NCI-H187 (cell line): ENCODE data around the gene VPS26C.
"Not testable (repeated sequence)": the region's sequence is repeated elsewhere in the genome, so short reads cannot be mapped to it uniquely, and the experiment has no call there.

Experiments
- DNase-seq, 2 experiments: peaks; one replicate each; lab custom pipeline; 2025; lab: John Stamatoyannopoulos, UW

VPS26C gene

GRCh38 chr21:37230632-37231248 is 36.4 kb downstream of the VPS26C start:
- no peak for DNase-seq

GRCh38 chr21:37228003-37228400 is 39.1 kb downstream of the VPS26C start:
- DNase-seq, result no peak

GRCh38 chr21:37227071-37228002 is 39.8 kb downstream of the VPS26C start:
- DNase-seq, result no peak

- no peak for DNase-seq
Observed at GRCh38 chr21:37226041-37226920, 40.9 kb downstream of the VPS26C start.

- no peak for DNase-seq
Observed at GRCh38 chr21:37224861-37225839, 42.0 kb downstream of the VPS26C start.

- DNase-seq, result no peak
Observed at GRCh38 chr21:37223804-37224345, 43.3 kb downstream of the VPS26C start.

GRCh38 chr21:37222248-37222647 is 44.9 kb downstream of the VPS26C start:
- DNase-seq, result not testable (repeated sequence)

- DNase-seq, result peak; percentile 86 to 90
Observed at GRCh38 chr21:37220981-37221664, 46.0 kb downstream of the VPS26C start.

- DNase-seq, result no peak
Observed at GRCh38 chr21:37220433-37220980, 46.6 kb downstream of the VPS26C start.

GRCh38 chr21:37219761-37220432 is 47.2 kb downstream of the VPS26C start:
- no peak for DNase-seq

GRCh38 chr21:37214952-37215351 is 52.2 kb downstream of the VPS26C start:
- DNase-seq, result no peak

- DNase-seq, result no peak
Observed at GRCh38 chr21:37210799-37211198, 56.3 kb downstream of the VPS26C start.

GRCh38 chr21:37210130-37210529 is 57.0 kb downstream of the VPS26C start:
- no peak for DNase-seq

- DNase-seq, result no peak
Observed at GRCh38 chr21:37208741-37209225, 58.4 kb downstream of the VPS26C start.

- DNase-seq, result no peak
Observed at GRCh38 chr21:37208056-37208721, 58.9 kb downstream of the VPS26C start.

GRCh38 chr21:37207441-37208009 is 59.6 kb downstream of the VPS26C start:
- no peak for DNase-seq

GRCh38 chr21:37206496-37206895 is 60.6 kb downstream of the VPS26C start:
- DNase-seq, result no peak

- DNase-seq, result no peak
Observed at GRCh38 chr21:37204580-37204979, 62.6 kb downstream of the VPS26C start.
